Measurements from ENCODE around the gene LSM7.
"Not testable (repeated sequence)": the region's sequence is repeated elsewhere in the genome, so short reads cannot be mapped to it uniquely, and the experiment has no call there.

Gene LSM7

GRCh38 chr19:2355168-2356035 lies 27.0 kb upstream of the LSM7 start:
- no peak for DNase-seq (ENCODE audit: extremely low read depth in 1 of 2, low read depth in 1 of 2)

GRCh38 chr19:2354670-2355069 lies 26.3 kb upstream of the LSM7 start:
- DNase-seq (ENCODE audit: extremely low read depth in 1 of 2, low read depth in 1 of 2): no peak

- no peak for DNase-seq (ENCODE audit: extremely low read depth in 1 of 2, low read depth in 1 of 2)
Measured at GRCh38 chr19:2353887-2354592, 25.7 kb upstream of the LSM7 start.

- DNase-seq (ENCODE audit: extremely low read depth in 1 of 2, low read depth in 1 of 2): no peak
Measured at GRCh38 chr19:2353159-2353886, 24.9 kb upstream of the LSM7 start.

GRCh38 chr19:2352121-2352520 lies 23.7 kb upstream of the LSM7 start:
- DNase-seq (ENCODE audit: extremely low read depth in 1 of 2, low read depth in 1 of 2): no peak

- DNase-seq (ENCODE audit: extremely low read depth in 1 of 2, low read depth in 1 of 2): no peak
Measured at GRCh38 chr19:2351591-2351990, 23.2 kb upstream of the LSM7 start.

GRCh38 chr19:2350656-2351055 lies 22.3 kb upstream of the LSM7 start:
- no peak for DNase-seq (ENCODE audit: extremely low read depth in 1 of 2, low read depth in 1 of 2)

- not testable (repeated sequence) for DNase-seq (ENCODE audit: extremely low read depth in 1 of 2, low read depth in 1 of 2)
Measured at GRCh38 chr19:2349818-2350217, 21.4 kb upstream of the LSM7 start.

GRCh38 chr19:2345794-2346663 lies 17.6 kb upstream of the LSM7 start:
- DNase-seq (ENCODE audit: extremely low read depth in 1 of 2, low read depth in 1 of 2): no peak

GRCh38 chr19:2345076-2345475 lies 16.7 kb upstream of the LSM7 start:
- no peak for DNase-seq (ENCODE audit: extremely low read depth in 1 of 2, low read depth in 1 of 2)

- no peak for DNase-seq (ENCODE audit: extremely low read depth in 1 of 2, low read depth in 1 of 2)
Measured at GRCh38 chr19:2344381-2344870, 16.0 kb upstream of the LSM7 start.

- no peak for DNase-seq (ENCODE audit: extremely low read depth in 1 of 2, low read depth in 1 of 2)
Measured at GRCh38 chr19:2343289-2343982, 15.1 kb upstream of the LSM7 start.

- DNase-seq (ENCODE audit: extremely low read depth in 1 of 2, low read depth in 1 of 2): no peak
Measured at GRCh38 chr19:2342656-2343288, 14.4 kb upstream of the LSM7 start.

GRCh38 chr19:2341982-2342381 lies 13.6 kb upstream of the LSM7 start:
- DNase-seq (ENCODE audit: extremely low read depth in 1 of 2, low read depth in 1 of 2): no peak

GRCh38 chr19:2341244-2341751 lies 12.9 kb upstream of the LSM7 start:
- DNase-seq (ENCODE audit: extremely low read depth in 1 of 2, low read depth in 1 of 2): no peak

- no peak for DNase-seq (ENCODE audit: extremely low read depth in 1 of 2, low read depth in 1 of 2)
Measured at GRCh38 chr19:2340496-2341243, 12.3 kb upstream of the LSM7 start.

- no peak for DNase-seq (ENCODE audit: extremely low read depth in 1 of 2, low read depth in 1 of 2)
Measured at GRCh38 chr19:2339644-2340310, 11.4 kb upstream of the LSM7 start.
